Liver (tissue), 3 donors: ENCODE data around the gene ARID5B.

Experiments
- CTCF ChIP-seq: fragments of 150-350 bp; IDR thresholded peaks from 2 replicates; pipeline ENCODE4 v1.5.1; 2017; ENCODE audit warnings: improper control_type of control experiment, low read depth, low read length; ENCODE audit not compliant: missing input control
- EGR1 ChIP-seq, 2 donors: IDR thresholded peaks; 2 replicates each; pipeline ENCODE4 v1.6.1; 2016 to 2018; ENCODE audit warnings: antibody characterized with exemption in 2 of 2, low read depth in 2 of 2
- GABPA ChIP-seq, 2 donors: IDR thresholded peaks in 1 of 2; conservative IDR thresholded peaks in 1 of 2; 2 replicates each; pipeline ENCODE4 v1.6.1; 2016; ENCODE audit warnings: antibody characterized with exemption in 2 of 2, mild to moderate bottlenecking in 1 of 2, moderate library complexity in 1 of 2
- YY1 ChIP-seq: IDR thresholded peaks from 2 replicates; pipeline ENCODE4 v1.6.1; 2016; ENCODE audit warnings: antibody characterized with exemption, mild to moderate bottlenecking
- TF ChIP-seq, protein P1 (sequence below): IDR thresholded peaks from 2 replicates; pipeline ENCODE4 v1.6.1; 2016; ENCODE audit warnings: antibody characterized with exemption, mild to moderate bottlenecking
- TF ChIP-seq, protein P2 (sequence below): IDR thresholded peaks from 2 replicates; pipeline ENCODE4 v1.6.1; 2016; ENCODE audit warnings: antibody characterized with exemption
- TF ChIP-seq, protein P3 (sequence below): IDR thresholded peaks from 2 replicates; pipeline ENCODE4 v1.6.1; 2016; ENCODE audit warnings: antibody characterized with exemption
- donor health status: healthy.
- donor health status: healthy.

DNA sequence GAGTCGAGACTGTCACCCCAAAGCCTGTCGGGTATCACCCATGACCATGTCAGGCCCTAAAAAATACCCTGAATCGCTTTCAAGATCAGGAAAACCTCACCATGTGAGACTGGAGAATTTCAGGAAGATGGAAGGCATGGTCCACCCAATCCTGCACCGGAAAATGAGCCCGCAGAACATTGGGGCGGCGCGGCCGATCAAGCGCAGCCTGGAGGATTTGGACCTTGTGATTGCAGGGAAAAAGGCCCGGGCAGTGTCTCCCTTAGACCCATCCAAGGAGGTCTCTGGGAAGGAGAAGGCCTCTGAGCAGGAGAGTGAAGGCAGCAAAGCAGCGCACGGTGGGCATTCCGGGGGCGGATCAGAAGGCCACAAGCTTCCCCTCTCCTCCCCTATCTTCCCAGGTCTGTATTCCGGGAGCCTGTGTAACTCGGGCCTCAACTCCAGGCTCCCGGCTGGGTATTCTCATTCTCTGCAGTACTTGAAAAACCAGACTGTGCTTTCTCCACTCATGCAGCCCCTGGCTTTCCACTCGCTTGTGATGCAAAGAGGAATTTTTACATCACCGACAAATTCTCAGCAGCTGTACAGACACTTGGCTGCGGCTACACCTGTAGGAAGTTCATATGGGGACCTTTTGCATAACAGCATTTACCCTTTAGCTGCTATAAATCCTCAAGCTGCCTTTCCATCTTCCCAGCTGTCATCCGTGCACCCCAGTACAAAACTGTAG is 191.0 kb downstream of the ARID5B start:
- TF ChIP-seq CTCF, result no peak
- no peak for TF ChIP-seq GABPA (IDR thresholded peaks at IDR 0.05 in 1 of 2, conservative IDR thresholded peaks at IDR 0.05 in 1 of 2)
- TF ChIP-seq EGR1 (IDR thresholded peaks at IDR 0.05; ENCODE audit: low read depth in 2 of 2), result no peak
- TF ChIP-seq, protein P1, sequence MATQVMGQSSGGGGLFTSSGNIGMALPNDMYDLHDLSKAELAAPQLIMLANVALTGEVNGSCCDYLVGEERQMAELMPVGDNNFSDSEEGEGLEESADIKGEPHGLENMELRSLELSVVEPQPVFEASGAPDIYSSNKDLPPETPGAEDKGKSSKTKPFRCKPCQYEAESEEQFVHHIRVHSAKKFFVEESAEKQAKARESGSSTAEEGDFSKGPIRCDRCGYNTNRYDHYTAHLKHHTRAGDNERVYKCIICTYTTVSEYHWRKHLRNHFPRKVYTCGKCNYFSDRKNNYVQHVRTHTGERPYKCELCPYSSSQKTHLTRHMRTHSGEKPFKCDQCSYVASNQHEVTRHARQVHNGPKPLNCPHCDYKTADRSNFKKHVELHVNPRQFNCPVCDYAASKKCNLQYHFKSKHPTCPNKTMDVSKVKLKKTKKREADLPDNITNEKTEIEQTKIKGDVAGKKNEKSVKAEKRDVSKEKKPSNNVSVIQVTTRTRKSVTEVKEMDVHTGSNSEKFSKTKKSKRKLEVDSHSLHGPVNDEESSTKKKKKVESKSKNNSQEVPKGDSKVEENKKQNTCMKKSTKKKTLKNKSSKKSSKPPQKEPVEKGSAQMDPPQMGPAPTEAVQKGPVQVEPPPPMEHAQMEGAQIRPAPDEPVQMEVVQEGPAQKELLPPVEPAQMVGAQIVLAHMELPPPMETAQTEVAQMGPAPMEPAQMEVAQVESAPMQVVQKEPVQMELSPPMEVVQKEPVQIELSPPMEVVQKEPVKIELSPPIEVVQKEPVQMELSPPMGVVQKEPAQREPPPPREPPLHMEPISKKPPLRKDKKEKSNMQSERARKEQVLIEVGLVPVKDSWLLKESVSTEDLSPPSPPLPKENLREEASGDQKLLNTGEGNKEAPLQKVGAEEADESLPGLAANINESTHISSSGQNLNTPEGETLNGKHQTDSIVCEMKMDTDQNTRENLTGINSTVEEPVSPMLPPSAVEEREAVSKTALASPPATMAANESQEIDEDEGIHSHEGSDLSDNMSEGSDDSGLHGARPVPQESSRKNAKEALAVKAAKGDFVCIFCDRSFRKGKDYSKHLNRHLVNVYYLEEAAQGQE, result no peak
- TF ChIP-seq YY1, result no peak
- TF ChIP-seq, protein P2, sequence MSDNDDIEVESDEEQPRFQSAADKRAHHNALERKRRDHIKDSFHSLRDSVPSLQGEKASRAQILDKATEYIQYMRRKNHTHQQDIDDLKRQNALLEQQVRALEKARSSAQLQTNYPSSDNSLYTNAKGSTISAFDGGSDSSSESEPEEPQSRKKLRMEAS, result no peak
- TF ChIP-seq, protein P3, sequence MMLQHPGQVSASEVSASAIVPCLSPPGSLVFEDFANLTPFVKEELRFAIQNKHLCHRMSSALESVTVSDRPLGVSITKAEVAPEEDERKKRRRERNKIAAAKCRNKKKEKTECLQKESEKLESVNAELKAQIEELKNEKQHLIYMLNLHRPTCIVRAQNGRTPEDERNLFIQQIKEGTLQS, result no peak
